ENCODE data around the gene ACP5.
"Not testable (repeated sequence)": the region's sequence is repeated elsewhere in the genome, so short reads cannot be mapped to it uniquely, and the experiment has no call there.

GRCh38 chr19:11622401-11622800, 45.0 kb upstream of the ACP5 start:
- TF ChIP-seq, protein P1, sequence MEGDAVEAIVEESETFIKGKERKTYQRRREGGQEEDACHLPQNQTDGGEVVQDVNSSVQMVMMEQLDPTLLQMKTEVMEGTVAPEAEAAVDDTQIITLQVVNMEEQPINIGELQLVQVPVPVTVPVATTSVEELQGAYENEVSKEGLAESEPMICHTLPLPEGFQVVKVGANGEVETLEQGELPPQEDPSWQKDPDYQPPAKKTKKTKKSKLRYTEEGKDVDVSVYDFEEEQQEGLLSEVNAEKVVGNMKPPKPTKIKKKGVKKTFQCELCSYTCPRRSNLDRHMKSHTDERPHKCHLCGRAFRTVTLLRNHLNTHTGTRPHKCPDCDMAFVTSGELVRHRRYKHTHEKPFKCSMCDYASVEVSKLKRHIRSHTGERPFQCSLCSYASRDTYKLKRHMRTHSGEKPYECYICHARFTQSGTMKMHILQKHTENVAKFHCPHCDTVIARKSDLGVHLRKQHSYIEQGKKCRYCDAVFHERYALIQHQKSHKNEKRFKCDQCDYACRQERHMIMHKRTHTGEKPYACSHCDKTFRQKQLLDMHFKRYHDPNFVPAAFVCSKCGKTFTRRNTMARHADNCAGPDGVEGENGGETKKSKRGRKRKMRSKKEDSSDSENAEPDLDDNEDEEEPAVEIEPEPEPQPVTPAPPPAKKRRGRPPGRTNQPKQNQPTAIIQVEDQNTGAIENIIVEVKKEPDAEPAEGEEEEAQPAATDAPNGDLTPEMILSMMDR (IDR thresholded peaks at IDR 0.05), result not testable (repeated sequence)
- TF ChIP-seq POLR2A (IDR thresholded peaks at IDR 0.05), result not testable (repeated sequence)
